DND-41 (cell line): ENCODE data around the gene DNASE2B.

Source experiments
- ATAC-seq: fragments of 200-7000 bp; cut with Tn5 transposase; 3 replicates; pipeline ENCODE4 v1.9.1; 2021; ENCODE audit warnings: low read depth; ENCODE audit not compliant: insufficient read depth
- DNase-seq: peaks from one replicate; pipeline ENCODE4 v3.0.0-alpha.2; 2020
- H2AFZ ChIP-seq: 2 replicates; pipeline ENCODE4 v1.6.0; 2012; ENCODE audit warnings: low read depth, low read length
- H3K27ac ChIP-seq: 2 replicates; pipeline ENCODE4 v1.5.1; 2012; ENCODE audit warnings: low read length, inconsistent platforms
- H3K27me3 ChIP-seq: fragments of 200-600 bp; sonication (generic); 2 replicates; pipeline ENCODE4 v1.6.0; 2012; ENCODE audit warnings: low read length, mild to moderate bottlenecking, inconsistent platforms; ENCODE audit not compliant: insufficient read depth, poor library complexity
- H3K36me3 ChIP-seq: 2 replicates; pipeline ENCODE4 v1.5.1; 2012; ENCODE audit warnings: low read length, inconsistent platforms; ENCODE audit not compliant: insufficient read depth
- H3K4me1 ChIP-seq: 2 replicates; pipeline ENCODE4 v1.5.1; 2012; ENCODE audit warnings: mild to moderate bottlenecking, low read length; ENCODE audit not compliant: insufficient read depth
- H3K4me2 ChIP-seq: 2 replicates; pipeline ENCODE4 v1.6.0; 2012; ENCODE audit warnings: mild to moderate bottlenecking, moderate library complexity, low read length, inconsistent platforms; ENCODE audit not compliant: insufficient read depth
- H3K4me3 ChIP-seq, 2 experiments: fragments of 200-600 bp in 1 of 2; shearing (Covaris generic) in 1 of 2; 2 replicates each; pipeline ENCODE4 v1.5.1; 2012 to 2016; ENCODE audit warnings: inconsistent platforms in 2 of 2, low read length in 2 of 2, mild to moderate bottlenecking in 2 of 2, low read depth in 1 of 2, moderate library complexity in 1 of 2
- H3K79me2 ChIP-seq: 2 replicates; pipeline ENCODE4 v1.6.0; 2012; ENCODE audit warnings: low read length, inconsistent platforms; ENCODE audit not compliant: insufficient read depth
- H3K9ac ChIP-seq: 2 replicates; pipeline ENCODE4 v1.6.0; 2012; ENCODE audit warnings: low read depth, mild to moderate bottlenecking, inconsistent platforms, low read length, moderate library complexity
- H3K9me3 ChIP-seq: 2 replicates; pipeline ENCODE4 v1.5.1; 2012; ENCODE audit warnings: low read length, moderate library complexity, mild to moderate bottlenecking, inconsistent platforms; ENCODE audit not compliant: insufficient read depth, severe bottlenecking
- H4K20me1 ChIP-seq: 2 replicates; pipeline ENCODE4 v1.6.0; 2012; ENCODE audit warnings: low read length; ENCODE audit not compliant: insufficient read depth
- CTCF ChIP-seq: IDR thresholded peaks from 2 replicates; pipeline ENCODE4 v1.5.1; 2012; ENCODE audit warnings: borderline replicate concordance, low read length, moderate library complexity, mild to moderate bottlenecking; ENCODE audit not compliant: poor library complexity, severe bottlenecking; ENCODE audit errors: extremely low read depth
- EZH2 ChIP-seq: IDR thresholded peaks from 3 replicates; pipeline ENCODE4 v1.6.1; 2012; ENCODE audit warnings: borderline replicate concordance, low read depth, mild to moderate bottlenecking, moderate library complexity, low read length, inconsistent platforms; ENCODE audit not compliant: severe bottlenecking

Gene DNASE2B

GRCh38 chr1:84374991-84375696 lies 23.1 kb upstream of the DNASE2B start:
- no peaks in the 10 kb centered on the region for H3K36me3 ChIP-seq
- ATAC-seq, result no peak
- no peak overlapping the region for H2AFZ ChIP-seq
- H3K4me2 ChIP-seq, result no peak overlapping the region
- H3K79me2 ChIP-seq, result no peaks in the 10 kb centered on the region
- H3K4me1 ChIP-seq, result no peaks in the 10 kb centered on the region
- DNase-seq, result no peak
- H4K20me1 ChIP-seq, result no peaks in the 10 kb centered on the region
- no peaks in the 10 kb centered on the region for H3K27me3 ChIP-seq
- no peak overlapping the region for H3K4me3 ChIP-seq
- no peak overlapping the region for H3K9ac ChIP-seq
- H3K9me3 ChIP-seq, result no peaks in the 10 kb centered on the region
- TF ChIP-seq EZH2 (no peak), CTCF (no peak)
- no peak overlapping the region for H3K27ac ChIP-seq

DNA sequence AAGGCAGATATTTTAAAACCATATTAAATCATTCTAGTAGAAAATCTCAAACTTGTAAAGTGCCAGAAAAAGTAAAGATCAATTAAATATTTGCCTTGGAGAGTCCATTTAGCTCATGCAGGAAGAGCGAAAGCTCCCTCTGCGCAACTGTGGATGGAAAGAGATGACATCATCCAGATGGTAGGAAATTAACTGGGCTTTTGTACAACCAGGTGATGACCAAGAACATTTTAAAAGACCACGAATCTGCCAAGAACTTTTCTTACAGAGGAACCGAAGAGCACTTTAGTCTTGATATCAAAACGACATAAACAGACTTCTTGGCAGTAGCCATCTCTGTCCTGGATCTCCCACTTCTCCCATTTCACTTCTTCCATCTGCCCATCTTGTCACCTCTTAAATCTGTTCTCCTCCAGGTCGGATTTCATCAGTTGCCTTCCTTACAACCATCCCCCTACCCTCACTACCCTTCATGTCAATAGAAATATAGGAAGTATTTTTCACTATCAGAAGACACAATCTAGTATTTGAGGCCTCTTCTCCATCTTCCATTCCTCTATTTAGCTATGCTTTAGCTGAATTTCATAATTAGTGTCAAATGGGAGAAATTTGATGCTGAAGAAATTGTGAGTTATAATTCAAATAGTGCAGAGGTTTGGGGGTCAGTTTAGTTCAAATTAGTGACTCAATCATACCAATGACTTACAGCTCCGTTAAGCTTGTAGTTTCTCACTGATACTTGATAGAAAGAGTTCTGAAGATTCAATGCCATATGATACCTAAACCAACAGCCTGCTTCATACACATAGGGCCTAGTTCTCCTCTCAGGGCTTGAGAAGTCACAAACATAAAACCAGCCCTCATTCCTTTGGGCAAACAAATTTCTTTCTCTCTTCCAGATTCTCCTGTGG lies 22.0 kb upstream of the DNASE2B start:
- TF ChIP-seq CTCF, result no peak
- no peak for TF ChIP-seq EZH2
- ATAC-seq, result no peak
- H3K4me1 ChIP-seq, result no peaks in the 10 kb centered on the region
- H3K27ac ChIP-seq, result no peak overlapping the region
- H3K27me3 ChIP-seq, result no peaks in the 10 kb centered on the region
- no peaks in the 10 kb centered on the region for H3K79me2 ChIP-seq
- no peak for DNase-seq
- no peaks in the 10 kb centered on the region for H3K9me3 ChIP-seq
- no peak overlapping the region for H2AFZ ChIP-seq
- no peaks in the 10 kb centered on the region for H4K20me1 ChIP-seq
- H3K4me2 ChIP-seq, result no peak overlapping the region
- no peak overlapping the region for H3K9ac ChIP-seq
- no peaks in the 10 kb centered on the region for H3K36me3 ChIP-seq
- H3K4me3 ChIP-seq, result no peak overlapping the region

- no peak overlapping the region for H3K9ac ChIP-seq
- H3K4me3 ChIP-seq, result no peak overlapping the region
- no peaks in the 10 kb centered on the region for H3K36me3 ChIP-seq
- no peaks in the 10 kb centered on the region for H3K79me2 ChIP-seq
- no peak overlapping the region for H3K4me2 ChIP-seq
- DNase-seq, result no peak
- H3K9me3 ChIP-seq, result no peaks in the 10 kb centered on the region
- ATAC-seq, result no peak
- no peaks in the 10 kb centered on the region for H3K27me3 ChIP-seq
- H2AFZ ChIP-seq, result no peak overlapping the region
- H3K4me1 ChIP-seq, result no peaks in the 10 kb centered on the region
- no peaks in the 10 kb centered on the region for H4K20me1 ChIP-seq
- TF ChIP-seq CTCF (no peak), EZH2 (no peak)
- H3K27ac ChIP-seq, result no peak overlapping the region
These were observed 20.7 kb upstream of the DNASE2B start for GRCh38 chr1:84377480-84378095.
